Calu3 (cell line): Measurements from ENCODE around the gene CACHD1. TPM values are rescaled to one million over a fixed set of nuclear protein-coding genes. Genes with fewer than 3 reads are reported as not detected.
"Not testable (repeated sequence)": the region's sequence is repeated elsewhere in the genome, so short reads cannot be mapped to it uniquely, and the experiment has no call there.

Source experiments
- BruUV-seq: library from RNA; stranded (reverse); fragments of 400-500 nt; replicated peaks from 2 replicates; lab custom pipeline; 2021; lab: Mats Ljungman, UMichigan
- CTCF ChIA-PET: fragments of 300-600 bp; sonication (Branson Sonifier 250); formaldehyde crosslinking; loops from one replicate; lab custom pipeline; 2022; ENCODE audit warnings: antibody characterized with exemption; lab: Charles Lee
- DNase-seq: peaks from one replicate; pipeline ENCODE4 v3.0.0; 2022
- H3K27ac Mint-ChIP-seq: one replicate; pipeline ENCODE4 v1.8.0; 2022; ENCODE audit warnings: mixed read lengths; ENCODE audit not compliant: unreplicated experiment
- H3K27me3 Mint-ChIP-seq: one replicate; pipeline ENCODE4 v1.8.0; 2022; ENCODE audit warnings: mixed read lengths; ENCODE audit not compliant: unreplicated experiment
- H3K36me3 Mint-ChIP-seq: one replicate; pipeline ENCODE4 v1.8.0; 2022; ENCODE audit warnings: mild to moderate bottlenecking, moderate library complexity, mixed read lengths; ENCODE audit not compliant: insufficient read depth, unreplicated experiment
- H3K4me1 Mint-ChIP-seq: one replicate; pipeline ENCODE4 v1.8.0; 2022; ENCODE audit warnings: mild to moderate bottlenecking, low read depth, mixed read lengths; ENCODE audit not compliant: unreplicated experiment
- H3K4me3 Mint-ChIP-seq: one replicate; pipeline ENCODE4 v1.8.0; 2022; ENCODE audit warnings: mild to moderate bottlenecking, low read depth, moderate library complexity, mixed read lengths; ENCODE audit not compliant: unreplicated experiment
- H3K9me3 Mint-ChIP-seq: one replicate; pipeline ENCODE4 v1.8.0; 2022; ENCODE audit warnings: low read depth, mixed read lengths; ENCODE audit not compliant: unreplicated experiment
- intact Hi-C: fragments of 100-400 bp; cut with micrococcal nuclease; formaldehyde crosslinking; loops from one replicate; pipeline ENCODE4 v1.10.0; 2022; ENCODE audit not compliant: unreplicated experiment
- total RNA-seq: library from RNA; stranded (reverse); gene quantifications from 2 replicates; pipeline ENCODE4 v1.2.3, GENCODE V29; 2022
- TF ChIP-seq, protein P1 (sequence below): fragments of 200-600 bp; IDR thresholded peaks from one replicate; pipeline ENCODE4 v1.8.0; 2022; ENCODE audit warnings: antibody characterized with exemption; ENCODE audit not compliant: unreplicated experiment

CACHD1 gene
- total RNA-seq, 1 experiment from 2014 or later, result 3.5 TPM

DNA sequence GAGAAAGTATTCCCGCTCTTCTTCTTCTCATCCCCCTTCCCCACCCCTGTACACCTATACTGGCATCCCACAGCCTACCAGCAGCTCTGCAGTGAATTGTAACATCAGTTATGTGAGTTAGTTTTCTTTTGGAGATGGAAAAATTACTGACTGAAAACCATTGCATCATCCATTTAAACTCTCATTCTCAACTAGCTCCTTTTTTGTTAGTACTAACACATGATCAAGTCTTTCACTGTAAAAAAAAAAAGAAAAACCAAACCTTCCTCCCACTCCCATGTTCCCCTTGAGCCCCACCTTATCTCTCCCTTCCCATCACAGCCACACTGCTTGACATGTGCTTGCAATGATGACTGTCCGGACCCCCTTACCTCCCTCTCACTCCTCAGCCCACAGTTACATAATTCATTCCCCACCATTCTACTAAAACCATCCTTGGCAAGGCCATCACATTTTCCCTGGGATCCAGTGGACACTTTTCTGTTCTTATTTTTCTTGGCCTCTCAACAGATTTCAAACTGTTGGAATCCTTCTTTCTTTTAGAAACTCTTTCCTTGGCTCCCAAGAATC is 251.7 kb downstream of the CACHD1 start:
- intact Hi-C loops, result no loop called here
- no peak for DNase-seq
- Mint-ChIP-seq H3K27ac (no peak overlapping the region), H3K4me1 (no peaks in the 10 kb centered on the region), H3K27me3 (peaks cover 60% of the 10 kb centered on the region), H3K9me3 (no peaks in the 10 kb centered on the region), H3K36me3 (no peaks in the 10 kb centered on the region), H3K4me3 (no peak overlapping the region)
- no TSS peak for BruUV-seq
- CTCF ChIA-PET, result no interaction called here
- TF ChIP-seq, protein P1, sequence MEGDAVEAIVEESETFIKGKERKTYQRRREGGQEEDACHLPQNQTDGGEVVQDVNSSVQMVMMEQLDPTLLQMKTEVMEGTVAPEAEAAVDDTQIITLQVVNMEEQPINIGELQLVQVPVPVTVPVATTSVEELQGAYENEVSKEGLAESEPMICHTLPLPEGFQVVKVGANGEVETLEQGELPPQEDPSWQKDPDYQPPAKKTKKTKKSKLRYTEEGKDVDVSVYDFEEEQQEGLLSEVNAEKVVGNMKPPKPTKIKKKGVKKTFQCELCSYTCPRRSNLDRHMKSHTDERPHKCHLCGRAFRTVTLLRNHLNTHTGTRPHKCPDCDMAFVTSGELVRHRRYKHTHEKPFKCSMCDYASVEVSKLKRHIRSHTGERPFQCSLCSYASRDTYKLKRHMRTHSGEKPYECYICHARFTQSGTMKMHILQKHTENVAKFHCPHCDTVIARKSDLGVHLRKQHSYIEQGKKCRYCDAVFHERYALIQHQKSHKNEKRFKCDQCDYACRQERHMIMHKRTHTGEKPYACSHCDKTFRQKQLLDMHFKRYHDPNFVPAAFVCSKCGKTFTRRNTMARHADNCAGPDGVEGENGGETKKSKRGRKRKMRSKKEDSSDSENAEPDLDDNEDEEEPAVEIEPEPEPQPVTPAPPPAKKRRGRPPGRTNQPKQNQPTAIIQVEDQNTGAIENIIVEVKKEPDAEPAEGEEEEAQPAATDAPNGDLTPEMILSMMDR, result no peak

DNA sequence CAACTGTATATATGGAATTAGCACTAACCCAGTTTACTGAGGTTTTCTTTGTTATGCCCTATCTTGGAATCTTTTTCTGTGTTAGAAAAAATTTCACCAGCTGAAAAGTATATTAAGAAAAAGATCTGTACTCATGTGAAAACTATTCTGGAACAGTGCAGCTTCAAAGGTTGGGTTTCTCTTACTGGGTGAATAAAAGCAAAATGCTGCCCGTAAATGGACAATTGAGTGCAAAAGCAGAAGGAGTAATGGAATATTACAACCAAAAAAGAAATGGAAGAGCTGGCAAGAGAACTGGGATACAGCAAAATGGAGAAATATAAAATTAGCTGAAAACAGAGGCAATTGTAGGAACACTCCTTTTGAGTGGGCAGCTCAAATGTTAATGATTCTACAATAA is 257.9 kb downstream of the CACHD1 start:
- H3K9me3 Mint-ChIP-seq, result no peaks in the 10 kb centered on the region
- BruUV-seq, result no TSS peak

DNA sequence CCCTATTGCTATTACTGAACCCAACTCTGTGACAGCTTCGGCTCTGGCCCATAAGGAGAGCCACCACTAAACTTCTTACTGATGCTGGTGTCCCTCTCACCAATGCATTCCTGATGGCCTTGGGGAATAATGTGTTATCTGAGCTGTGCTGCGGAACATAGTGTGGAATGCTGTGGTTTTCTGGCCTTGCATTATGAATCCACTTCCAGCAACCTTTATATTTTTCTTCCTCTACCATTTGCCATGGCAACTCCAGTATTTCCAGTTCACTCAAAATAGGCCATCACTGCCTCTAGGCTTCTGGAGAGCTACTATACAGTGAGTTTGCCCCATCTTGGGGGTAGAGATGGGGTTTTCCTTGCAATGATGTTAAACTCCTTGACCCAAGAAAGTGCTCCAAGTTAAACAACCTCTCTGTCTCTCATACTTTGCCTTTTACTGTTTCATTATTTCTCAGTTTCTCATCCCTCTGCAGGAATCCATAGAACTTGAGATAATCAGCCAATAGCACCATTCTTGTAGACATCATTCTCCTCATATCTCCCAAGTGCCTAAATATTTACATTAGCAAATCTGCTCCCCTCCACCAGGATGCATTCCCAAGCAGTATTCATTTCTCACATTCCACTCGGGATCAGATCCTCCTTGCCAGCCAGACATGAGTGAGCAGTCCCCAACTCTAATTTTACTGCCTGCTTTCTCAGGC is 263.8 kb downstream of the CACHD1 start:
- H3K36me3 Mint-ChIP-seq, result no peaks in the 10 kb centered on the region
- no peaks in the 10 kb centered on the region for H3K9me3 Mint-ChIP-seq
- H3K4me1 Mint-ChIP-seq, result no peaks in the 10 kb centered on the region
- intact Hi-C loops, result no loop called here
- TF ChIP-seq, protein P1, result no peak
- H3K27ac Mint-ChIP-seq, result no peak overlapping the region
- H3K27me3 Mint-ChIP-seq, result peaks cover 17% of the 10 kb centered on the region
- BruUV-seq, result no TSS peak
- no peak overlapping the region for H3K4me3 Mint-ChIP-seq
- DNase-seq, result no peak
- CTCF ChIA-PET, result no interaction called here

More for the DNA sequence above, 257.9 kb downstream of the CACHD1 start:
- Mint-ChIP-seq H3K4me3 (no peak overlapping the region), H3K27me3 (peaks cover 35% of the 10 kb centered on the region), H3K27ac (no peak overlapping the region), H3K36me3 (no peaks in the 10 kb centered on the region), H3K4me1 (no peaks in the 10 kb centered on the region)
- DNase-seq, result no peak
- CTCF ChIA-PET, result no interaction called here
- TF ChIP-seq, protein P1, result no peak
- intact Hi-C loops, result no loop called here

DNA sequence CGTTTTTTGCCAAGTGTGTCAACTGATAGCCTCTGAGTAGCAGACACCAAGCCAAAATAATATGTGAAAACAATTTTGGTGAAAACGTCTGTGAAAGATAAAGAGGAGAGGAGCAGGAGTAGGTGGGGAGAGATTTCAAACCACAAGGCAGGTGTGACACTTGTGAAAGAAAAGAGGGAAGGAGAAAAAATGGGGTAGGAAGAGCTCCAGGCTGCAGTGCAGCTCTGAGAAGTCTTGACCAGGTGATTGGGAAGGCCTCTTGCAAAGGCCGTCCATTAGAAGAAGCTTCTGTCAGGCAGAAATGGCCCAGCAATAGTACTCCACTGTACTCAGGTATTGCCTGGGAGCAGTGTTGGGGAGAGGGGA is 264.3 kb downstream of the CACHD1 start:
- Mint-ChIP-seq H3K4me3 (no peak overlapping the region), H3K27ac (no peak overlapping the region), H3K9me3 (no peaks in the 10 kb centered on the region), H3K4me1 (no peaks in the 10 kb centered on the region), H3K36me3 (no peaks in the 10 kb centered on the region), H3K27me3 (peaks cover 12% of the 10 kb centered on the region)
- intact Hi-C loops, result no loop called here
- TF ChIP-seq, protein P1, result no peak
- DNase-seq, result no peak
- BruUV-seq, result no TSS peak
- CTCF ChIA-PET, result no interaction called here

DNA sequence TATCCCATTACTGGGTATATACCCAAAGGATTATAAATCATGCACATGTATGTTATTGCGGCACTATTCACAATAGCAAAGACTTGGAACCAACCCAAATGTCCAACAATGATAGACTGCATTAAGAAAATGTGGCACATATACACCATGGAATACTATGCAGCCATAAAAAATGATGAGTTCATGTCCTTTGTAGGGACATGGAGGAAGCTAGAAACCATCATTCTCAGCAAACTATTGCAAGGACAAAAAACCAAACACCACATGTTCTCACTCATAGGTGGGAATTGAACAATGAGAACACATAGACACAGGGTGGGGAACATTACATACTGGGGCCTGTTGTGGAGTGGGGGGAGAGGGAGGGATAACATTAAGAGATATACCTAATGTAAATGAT is 270.8 kb downstream of the CACHD1 start:
- DNase-seq, intact Hi-C loops, H3K4me3 Mint-ChIP-seq, BruUV-seq, H3K27me3 Mint-ChIP-seq, H3K27ac Mint-ChIP-seq, H3K9me3 Mint-ChIP-seq: not testable (repeated sequence)
- peaks cover 15% of the 10 kb centered on the region for H3K4me1 Mint-ChIP-seq
- CTCF ChIA-PET, result interaction anchor here (0.7 kb wide), 1 partner anchor 701 kb away, joined by 3 read pairs; no protein-coding TSS in a partner anchor
- peaks cover 18% of the 10 kb centered on the region for H3K36me3 Mint-ChIP-seq
